Ectodermal cell (in vitro differentiated cells): ENCODE data around the gene AKAP13.
"Not testable (repeated sequence)": the region's sequence is repeated elsewhere in the genome, so short reads cannot be mapped to it uniquely, and the experiment has no call there.

Experiments
- H3K27ac ChIP-seq: 2 replicates; pipeline ENCODE4 v1.7.0; 2013; ENCODE audit warnings: mild to moderate bottlenecking, low read depth, low read length; ENCODE audit not compliant: insufficient read depth, poor library complexity, severe bottlenecking
- H3K27me3 ChIP-seq: 2 replicates; pipeline ENCODE4 v1.7.0; 2013; ENCODE audit warnings: mild to moderate bottlenecking, low read length; ENCODE audit not compliant: insufficient read depth, control insufficient read depth, poor library complexity, severe bottlenecking
- H3K36me3 ChIP-seq: one replicate; pipeline ENCODE4 v1.7.0; 2013; ENCODE audit warnings: low read length; ENCODE audit not compliant: control insufficient read depth, insufficient read depth
- H3K4me1 ChIP-seq: one replicate; pipeline ENCODE4 v1.7.0; 2013; ENCODE audit warnings: low read length; ENCODE audit not compliant: control insufficient read depth, insufficient read depth
- H3K4me3 ChIP-seq: 2 replicates; pipeline ENCODE4 v1.7.0; 2013; ENCODE audit warnings: low read depth, low read length, control low read depth; ENCODE audit not compliant: insufficient read depth
- H3K9me3 ChIP-seq: 2 replicates; pipeline ENCODE4 v1.7.0; 2013; ENCODE audit warnings: mild to moderate bottlenecking, low read length, moderate library complexity; ENCODE audit not compliant: control insufficient read depth
- WGBS, 2 experiments: methylation state at CpG; one replicate each; pipeline ENCODE4 v1.1.7; 2013; ENCODE audit warnings: missing lambda C conversion rate in 2 of 2; 5-methylcytosine and 5-hydroxymethylcytosine counted together

The AKAP13 gene

GRCh38 chr15:85422607-85423006 lies 42.2 kb downstream of the AKAP13 start:
- no peak overlapping the region for H3K27ac ChIP-seq
- H3K9me3 ChIP-seq = no peaks in the 10 kb centered on the region
- H3K27me3 ChIP-seq = no peaks in the 10 kb centered on the region
- H3K4me3 ChIP-seq = no peak overlapping the region
- H3K4me1 ChIP-seq = no peaks in the 10 kb centered on the region
- no peaks in the 10 kb centered on the region for H3K36me3 ChIP-seq
- 98 to 100% methylated on average over 2 of the region's 2 CpGs for WGBS, 2 experiments

GRCh38 chr15:85423256-85423655 lies 42.9 kb downstream of the AKAP13 start:
- H3K27ac ChIP-seq = no peak overlapping the region
- no peaks in the 10 kb centered on the region for H3K27me3 ChIP-seq
- no peaks in the 10 kb centered on the region for H3K36me3 ChIP-seq
- no peaks in the 10 kb centered on the region for H3K4me1 ChIP-seq
- no peaks in the 10 kb centered on the region for H3K9me3 ChIP-seq
- H3K4me3 ChIP-seq = no peak overlapping the region

GRCh38 chr15:85424154-85424553 lies 43.8 kb downstream of the AKAP13 start:
- Histone ChIP-seq H3K4me3 (no peak overlapping the region), H3K27ac (no peak overlapping the region), H3K9me3 (no peaks in the 10 kb centered on the region), H3K36me3 (no peaks in the 10 kb centered on the region), H3K4me1 (peaks cover 3% of the 10 kb centered on the region), H3K27me3 (no peaks in the 10 kb centered on the region)
- WGBS, 2 experiments = 86% methylated on average over 1 of the region's 1 CpG; no CpG with 5 or more reads in 1 of the 2 experiments

- no peaks in the 10 kb centered on the region for H3K9me3 ChIP-seq
- no peak overlapping the region for H3K4me3 ChIP-seq
- no peak overlapping the region for H3K27ac ChIP-seq
- H3K4me1 ChIP-seq = peaks cover 20% of the 10 kb centered on the region
- WGBS, 2 experiments = 86% methylated on average over 1 of the region's 1 CpG; no CpG with 5 or more reads in 1 of the 2 experiments
- no peaks in the 10 kb centered on the region for H3K36me3 ChIP-seq
- no peaks in the 10 kb centered on the region for H3K27me3 ChIP-seq
Observed at GRCh38 chr15:85426481-85426880, 46.1 kb downstream of the AKAP13 start.

GRCh38 chr15:85427286-85428028 lies 47.1 kb downstream of the AKAP13 start:
- Histone ChIP-seq H3K36me3 (no peaks in the 10 kb centered on the region), H3K27ac (no peak overlapping the region), H3K9me3 (no peaks in the 10 kb centered on the region), H3K4me3 (no peak overlapping the region), H3K27me3 (no peaks in the 10 kb centered on the region), H3K4me1 (peaks cover 20% of the 10 kb centered on the region)
- 96 to 99% methylated on average over 5 of the region's 5 CpGs for WGBS, 2 experiments

- no peaks in the 10 kb centered on the region for H3K27me3 ChIP-seq
- no peaks in the 10 kb centered on the region for H3K9me3 ChIP-seq
- WGBS, 2 experiments = 95% methylated on average over 2 to 3 of the region's 3 CpGs
- no peak overlapping the region for H3K27ac ChIP-seq
- H3K4me1 ChIP-seq = peaks cover 20% of the 10 kb centered on the region
- no peak overlapping the region for H3K4me3 ChIP-seq
- H3K36me3 ChIP-seq = no peaks in the 10 kb centered on the region
Observed at GRCh38 chr15:85429522-85429921, 49.1 kb downstream of the AKAP13 start.

- H3K9me3 ChIP-seq = no peaks in the 10 kb centered on the region
- H3K4me3 ChIP-seq = no peak overlapping the region
- no peaks in the 10 kb centered on the region for H3K27me3 ChIP-seq
- no peaks in the 10 kb centered on the region for H3K36me3 ChIP-seq
- no peak overlapping the region for H3K27ac ChIP-seq
- 67 to 69% methylated on average over 5 to 6 of the region's 6 CpGs for WGBS, 2 experiments
- peaks cover 20% of the 10 kb centered on the region for H3K4me1 ChIP-seq
Observed at GRCh38 chr15:85430406-85431204, 50.2 kb downstream of the AKAP13 start.

GRCh38 chr15:85439996-85440395 lies 59.6 kb downstream of the AKAP13 start:
- Histone ChIP-seq H3K36me3 (no peaks in the 10 kb centered on the region), H3K9me3 (no peaks in the 10 kb centered on the region), H3K27me3 (no peaks in the 10 kb centered on the region), H3K4me3 (no peak overlapping the region), H3K27ac (no peak overlapping the region), H3K4me1 (peaks cover 22% of the 10 kb centered on the region)

GRCh38 chr15:85440451-85440850 lies 60.0 kb downstream of the AKAP13 start:
- WGBS, 2 experiments = 94 to 95% methylated on average over 2 of the region's 2 CpGs
- Histone ChIP-seq H3K4me3 (no peak overlapping the region), H3K36me3 (no peaks in the 10 kb centered on the region), H3K4me1 (peaks cover 27% of the 10 kb centered on the region), H3K9me3 (no peaks in the 10 kb centered on the region), H3K27ac (no peak overlapping the region), H3K27me3 (no peaks in the 10 kb centered on the region)

- H3K9me3 ChIP-seq, H3K27ac ChIP-seq, H3K27me3 ChIP-seq, H3K4me3 ChIP-seq, H3K36me3 ChIP-seq: not testable (repeated sequence)
- WGBS, 2 experiments = 97 to 99% methylated on average over 4 of the region's 8 CpGs
- H3K4me1 ChIP-seq = peaks cover 27% of the 10 kb centered on the region
Observed at GRCh38 chr15:85441854-85442253, 61.5 kb downstream of the AKAP13 start.
